Naive thymus-derived CD4-positive, alpha-beta T cell (primary cell): Measurements from ENCODE around the gene DISP3. TPM values are rescaled to one million over a fixed set of nuclear protein-coding genes. Genes with fewer than 3 reads are reported as not detected.

Experiments used
- ATAC-seq: fragments of 150-1000 bp; cut with Tn5 transposase; 2 replicates; pipeline ENCODE4 v1.10.0; 2021; ENCODE audit warnings: mild to moderate bottlenecking, moderate library complexity
- CTCF ChIA-PET: fragments of 350-600 bp; sonication (Branson Sonifier 250); formaldehyde crosslinking; loops from one replicate; lab custom pipeline; 2021; ENCODE audit warnings: antibody characterized with exemption; lab: Charles Lee
- POLR2A ChIA-PET: fragments of 350-600 bp; sonication (Branson Sonifier 250); formaldehyde crosslinking; loops from one replicate; lab custom pipeline; 2021; ENCODE audit warnings: antibody characterized with exemption, inconsistent platforms; lab: Charles Lee
- DNase-seq, 9 donors: peaks; one replicate each; pipeline versions ENCODE4 v3.0.0 to v3.0.0-alpha.2; 2020 to 2022; ENCODE audit warnings: mixed read lengths in 1 of 9
- H3K27ac ChIP-seq: one replicate; pipeline ENCODE4 v1.7.0; 2013; ENCODE audit warnings: mild to moderate bottlenecking, low read depth, low read length, moderate library complexity
- H3K27me3 ChIP-seq, 2 donors: one replicate each; pipeline ENCODE4 v1.7.0; 2013; ENCODE audit warnings: low read length in 2 of 2, mild to moderate bottlenecking in 2 of 2, moderate library complexity in 2 of 2; ENCODE audit not compliant: control insufficient read depth in 2 of 2, insufficient read depth in 2 of 2
- H3K36me3 ChIP-seq, 3 experiments: 1 replicate in 2 of 3; 2 replicates in 1 of 3; pipeline ENCODE4 v1.7.0; 2013; ENCODE audit warnings: low read length in 3 of 3, mild to moderate bottlenecking in 3 of 3, moderate library complexity in 1 of 3; ENCODE audit not compliant: insufficient read depth in 3 of 3, control insufficient read depth in 2 of 3
- H3K4me1 ChIP-seq, 2 donors: one replicate each; pipeline ENCODE4 v1.7.0; 2013; ENCODE audit warnings: low read length in 2 of 2, mild to moderate bottlenecking in 2 of 2, moderate library complexity in 1 of 2; ENCODE audit not compliant: control insufficient read depth in 2 of 2, insufficient read depth in 2 of 2
- H3K4me3 ChIP-seq: 2 replicates; pipeline ENCODE4 v1.7.0; 2013; ENCODE audit warnings: mild to moderate bottlenecking, low read length
- H3K9me3 ChIP-seq, 3 experiments: 1 replicate in 2 of 3; 2 replicates in 1 of 3; pipeline ENCODE4 v1.7.0; 2013; ENCODE audit warnings: low read length in 3 of 3; ENCODE audit not compliant: control insufficient read depth in 2 of 3
- H3K27ac Mint-ChIP-seq, 9 donors: one replicate each; pipeline ENCODE4 v1.8.0; 2020 to 2022; ENCODE audit warnings: mixed read lengths in 9 of 9, mild to moderate bottlenecking in 8 of 9, moderate library complexity in 5 of 9, inconsistent platforms in 2 of 9
- H3K27me3 Mint-ChIP-seq, 5 donors: one replicate each; pipeline ENCODE4 v1.8.0; 2021 to 2022; ENCODE audit warnings: mixed read lengths in 5 of 5, mild to moderate bottlenecking in 1 of 5
- H3K36me3 Mint-ChIP-seq, 5 donors: one replicate each; pipeline ENCODE4 v1.8.0; 2020 to 2022; ENCODE audit warnings: mixed read lengths in 5 of 5, mild to moderate bottlenecking in 3 of 5, inconsistent platforms in 1 of 5
- H3K4me1 Mint-ChIP-seq, 7 donors: one replicate each; pipeline ENCODE4 v1.8.0; 2020 to 2022; ENCODE audit warnings: mixed read lengths in 7 of 7, mild to moderate bottlenecking in 3 of 7, inconsistent platforms in 1 of 7
- H3K4me3 Mint-ChIP-seq, 10 donors: one replicate each; pipeline ENCODE4 v1.8.0; 2020 to 2022; ENCODE audit warnings: mild to moderate bottlenecking in 10 of 10, mixed read lengths in 10 of 10, moderate library complexity in 6 of 10, inconsistent platforms in 2 of 10
- H3K9me3 Mint-ChIP-seq, 11 donors: one replicate each; pipeline ENCODE4 v1.8.0; 2020 to 2022; ENCODE audit warnings: mixed read lengths in 11 of 11, mild to moderate bottlenecking in 4 of 11, inconsistent platforms in 1 of 11, moderate library complexity in 1 of 11
- intact Hi-C, 2 donors: fragments of 100-400 bp; cut with micrococcal nuclease; formaldehyde crosslinking; loops; one replicate each; pipeline ENCODE4 v1.15.1; 2023
- polyA plus RNA-seq, 2 donors: library from polyadenylated mRNA; unstranded; fragments of 300-500 nt; fragmentation: Illumina TruSeq; gene quantifications; one replicate each; pipeline ENCODE4 v1.2.3, GENCODE V29; 2021
- total RNA-seq, 6 experiments: library from RNA in 5 of 6; stranded (reverse) in 5 of 6; gene quantifications; 1 replicate in 5 of 6; 2 replicates in 1 of 6; pipeline ENCODE4 v1.2.3 and lab custom pipeline; 2021 to 2026

DISP3 gene
- total and polyA plus RNA-seq, 7 experiments from 2014 or later, result 0.14 to 0.95 (median 0.46) TPM

GRCh38 chr1:11515368-11516300, 36.7 kb downstream of the DISP3 start:
- ChIA-PET CTCF (no interaction called here), POLR2A (no interaction called here)
- Mint-ChIP-seq H3K36me3 (peaks cover 0 to 22% (median 12%) of the 10 kb centered on the region in 5 donors), H3K4me3 (no peak overlapping the region), H3K27ac (no peak overlapping the region), H3K9me3 (peaks cover 0 to 28% (median 7%) of the 10 kb centered on the region in 11 donors), H3K4me1 (no peaks in the 10 kb centered on the region), H3K27me3 (no peaks in the 10 kb centered on the region)
- H3K4me1 ChIP-seq, result no peaks in the 10 kb centered on the region
- intact Hi-C loops, result no loop called here
- no peaks in the 10 kb centered on the region for H3K27me3 ChIP-seq
- DNase-seq (no peak), ATAC-seq (no peak)
- H3K9me3 ChIP-seq, result no peaks in the 10 kb centered on the region
- no peak overlapping the region for H3K4me3 ChIP-seq
- no peaks in the 10 kb centered on the region for H3K36me3 ChIP-seq
- H3K27ac ChIP-seq, result no peak overlapping the region

- peaks cover 0 to 3% (median 0%) of the 10 kb centered on the region in 7 donors for H3K4me1 Mint-ChIP-seq
- Histone ChIP-seq H3K36me3 (no peaks in the 10 kb centered on the region), H3K4me1 (no peaks in the 10 kb centered on the region), H3K27ac (no peak overlapping the region), H3K9me3 (no peaks in the 10 kb centered on the region), H3K27me3 (no peaks in the 10 kb centered on the region), H3K4me3 (no peak overlapping the region)
- POLR2A ChIA-PET, result interaction anchor here (0.6 kb wide), 1 partner anchor 866 kb away, joined by 3 read pairs; no protein-coding TSS in a partner anchor
- no peak for DNase-seq
- intact Hi-C loops, result no loop called here
- ATAC-seq, result no peak
- no peak overlapping the region for H3K4me3 Mint-ChIP-seq
- no peaks in the 10 kb centered on the region for H3K27me3 Mint-ChIP-seq
- no peak overlapping the region for H3K27ac Mint-ChIP-seq
- H3K9me3 Mint-ChIP-seq, result peaks cover 0 to 14% (median 7%) of the 10 kb centered on the region in 11 donors
- CTCF ChIA-PET, result no interaction called here
- H3K36me3 Mint-ChIP-seq, result peaks cover 0 to 12% (median 11%) of the 10 kb centered on the region in 5 donors
These were observed 38.1 kb downstream of the DISP3 start for GRCh38 chr1:11516961-11517635.

- Histone ChIP-seq H3K9me3 (no peaks in the 10 kb centered on the region), H3K36me3 (no peaks in the 10 kb centered on the region), H3K4me1 (no peaks in the 10 kb centered on the region), H3K4me3 (no peak overlapping the region), H3K27me3 (no peaks in the 10 kb centered on the region), H3K27ac (no peak overlapping the region)
- no peak for ATAC-seq
- H3K27ac Mint-ChIP-seq, result no peak overlapping the region
- ChIA-PET CTCF (no interaction called here), POLR2A (no interaction called here)
- no peak overlapping the region for H3K4me3 Mint-ChIP-seq
- H3K9me3 Mint-ChIP-seq, result peaks cover 0 to 5% (median 0%) of the 10 kb centered on the region in 11 donors
- H3K36me3 Mint-ChIP-seq, result peaks cover 0 to 9% (median 4%) of the 10 kb centered on the region in 5 donors
- no peaks in the 10 kb centered on the region for H3K27me3 Mint-ChIP-seq
- no peak for DNase-seq
- intact Hi-C loops, result no loop called here
- peaks cover 0 to 4% (median 0%) of the 10 kb centered on the region in 7 donors for H3K4me1 Mint-ChIP-seq
These were observed 39.2 kb downstream of the DISP3 start for GRCh38 chr1:11518016-11518701.

- H3K27me3 ChIP-seq, result no peaks in the 10 kb centered on the region
- no peak overlapping the region for H3K4me3 Mint-ChIP-seq
- no peak overlapping the region for H3K27ac Mint-ChIP-seq
- CTCF ChIA-PET, result no interaction called here
- intact Hi-C loops, result no loop called here
- H3K4me1 ChIP-seq, result no peaks in the 10 kb centered on the region
- ATAC-seq (no peak), DNase-seq (no peak)
- H3K9me3 Mint-ChIP-seq, result no peaks in the 10 kb centered on the region
- H3K4me1 Mint-ChIP-seq, result peaks cover 0 to 5% (median 0%) of the 10 kb centered on the region in 7 donors
- no peaks in the 10 kb centered on the region for H3K27me3 Mint-ChIP-seq
- H3K4me3 ChIP-seq, result no peak overlapping the region
- no peaks in the 10 kb centered on the region for H3K36me3 ChIP-seq
- POLR2A ChIA-PET, result no interaction called here
- no peaks in the 10 kb centered on the region for H3K9me3 ChIP-seq
- no peak overlapping the region for H3K27ac ChIP-seq
- peaks cover 0 to 5% (median 0%) of the 10 kb centered on the region in 5 donors for H3K36me3 Mint-ChIP-seq
These were observed 40.1 kb downstream of the DISP3 start for GRCh38 chr1:11518791-11519628.

- H3K4me3 Mint-ChIP-seq, result no peak overlapping the region
- no peaks in the 10 kb centered on the region for H3K36me3 ChIP-seq
- H3K36me3 Mint-ChIP-seq, result peaks cover 0 to under 1% (median 0%) of the 10 kb centered on the region in 5 donors
- no peak overlapping the region for H3K4me3 ChIP-seq
- H3K4me1 ChIP-seq, result no peaks in the 10 kb centered on the region
- POLR2A ChIA-PET, result no interaction called here
- no peak overlapping the region for H3K27ac Mint-ChIP-seq
- DNase-seq (no peak), ATAC-seq (no peak)
- no peaks in the 10 kb centered on the region for H3K9me3 Mint-ChIP-seq
- CTCF ChIA-PET, result no interaction called here
- H3K27me3 Mint-ChIP-seq, result no peaks in the 10 kb centered on the region
- peaks cover 0 to 5% (median 0%) of the 10 kb centered on the region in 7 donors for H3K4me1 Mint-ChIP-seq
- no peaks in the 10 kb centered on the region for H3K9me3 ChIP-seq
- H3K27me3 ChIP-seq, result no peaks in the 10 kb centered on the region
- intact Hi-C loops, result no loop called here
- H3K27ac ChIP-seq, result no peak overlapping the region
These were observed 40.7 kb downstream of the DISP3 start for GRCh38 chr1:11519629-11520031.
